Central memory CD8-positive, alpha-beta T cell (primary cell): ENCODE measurements around the gene ELAC1.

Experiments used
- ATAC-seq: fragments of 150-1000 bp; cut with Tn5 transposase; replicated peaks from 2 replicates; pipeline ENCODE4 v1.10.0; 2022; ENCODE audit warnings: mild to moderate bottlenecking, moderate FRiP score, moderate number of reproducible peaks; ENCODE audit not compliant: poor library complexity, severe bottlenecking; ENCODE audit errors: extremely low read depth
- DNase-seq, 2 donors: peaks; one replicate each; pipeline ENCODE4 v3.0.0; 2021; ENCODE audit warnings: low spot score in 2 of 2
- H3K27ac Mint-ChIP-seq: one replicate; pipeline ENCODE4 v1.8.0; 2022; ENCODE audit warnings: low read depth, mild to moderate bottlenecking, moderate library complexity, mixed read lengths
- H3K27me3 Mint-ChIP-seq: one replicate; pipeline ENCODE4 v1.8.0; 2022; ENCODE audit warnings: mixed read lengths
- H3K36me3 Mint-ChIP-seq: one replicate; pipeline ENCODE4 v1.8.0; 2022; ENCODE audit warnings: mild to moderate bottlenecking, moderate library complexity, mixed read lengths; ENCODE audit not compliant: insufficient read depth
- H3K4me1 Mint-ChIP-seq: one replicate; pipeline ENCODE4 v1.8.0; 2022; ENCODE audit warnings: mixed read lengths
- H3K4me3 Mint-ChIP-seq: one replicate; pipeline ENCODE4 v1.8.0; 2022; ENCODE audit warnings: mild to moderate bottlenecking, moderate library complexity, mixed read lengths
- H3K9me3 Mint-ChIP-seq: one replicate; pipeline ENCODE4 v1.8.0; 2022; ENCODE audit warnings: mixed read lengths

The ELAC1 gene

DNA sequence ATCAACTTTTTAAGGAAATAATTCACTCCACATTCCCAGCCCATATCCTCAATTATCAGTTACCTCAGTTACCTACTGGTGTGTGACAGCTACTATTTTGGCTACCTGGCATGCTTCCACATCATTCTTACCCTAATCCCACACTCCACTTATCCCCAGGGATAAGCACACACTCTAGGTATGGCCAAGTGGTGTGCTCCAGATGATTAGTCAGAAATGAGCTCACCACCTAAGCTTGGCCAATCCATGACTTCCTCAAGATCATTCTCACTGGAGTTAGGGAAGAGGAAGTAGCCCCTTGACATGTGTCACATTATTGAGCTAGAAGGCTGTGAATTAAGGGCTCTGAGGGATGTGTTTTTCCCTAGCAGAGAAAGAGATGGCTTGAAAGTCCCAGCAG lies 41.2 kb downstream of the ELAC1 start:
- no peaks in the 10 kb centered on the region for H3K9me3 Mint-ChIP-seq

DNA sequence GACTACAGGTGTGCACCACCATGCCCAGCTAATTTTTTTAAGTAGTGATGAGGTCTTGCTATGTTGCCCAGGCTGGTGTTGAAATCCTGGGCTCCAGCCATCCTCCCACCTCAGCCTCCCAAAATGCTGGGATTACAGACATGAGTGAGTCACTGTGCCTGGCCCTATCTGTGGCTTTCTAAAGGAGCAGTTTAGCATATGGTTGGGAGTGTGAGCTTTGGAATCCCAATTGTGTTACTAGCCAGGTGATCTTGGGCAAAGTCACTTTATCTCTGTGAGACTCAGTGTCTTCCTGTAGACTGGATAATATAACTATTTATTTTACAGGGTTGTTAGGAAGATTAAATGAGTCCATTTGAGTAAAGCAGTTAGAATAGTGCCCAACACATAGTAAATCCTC lies 42.4 kb downstream of the ELAC1 start:
- H3K4me1 Mint-ChIP-seq, result peaks cover 4% of the 10 kb centered on the region

More for the DNA sequence above, 41.2 kb downstream of the ELAC1 start:
- no peaks in the 10 kb centered on the region for H3K27me3 Mint-ChIP-seq
- no peak overlapping the region for H3K27ac Mint-ChIP-seq
- H3K4me3 Mint-ChIP-seq, result no peak overlapping the region
- no peak for DNase-seq
- H3K36me3 Mint-ChIP-seq, result no peaks in the 10 kb centered on the region
- ATAC-seq, result no peak
- H3K4me1 Mint-ChIP-seq, result peaks cover 4% of the 10 kb centered on the region

DNA sequence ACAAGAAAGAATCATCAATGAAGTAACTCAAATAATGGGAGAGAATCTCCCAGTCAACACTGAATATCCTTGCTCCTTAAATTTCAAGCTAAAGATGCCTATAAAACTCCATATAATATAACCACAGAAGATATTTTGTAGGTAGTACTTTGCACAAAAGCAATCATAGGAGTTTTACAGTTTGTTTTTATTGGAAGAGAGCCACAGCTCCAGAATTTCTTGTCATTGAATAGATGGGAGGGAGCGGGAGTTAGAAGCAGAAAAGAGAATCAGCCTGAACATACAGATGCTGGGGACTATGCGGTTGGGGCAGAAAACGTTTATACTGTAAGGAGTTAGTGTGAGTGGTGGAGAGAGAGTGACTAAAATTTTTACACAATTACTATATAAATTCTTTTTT lies 43.9 kb downstream of the ELAC1 start:
- Mint-ChIP-seq H3K9me3 (no peaks in the 10 kb centered on the region), H3K4me3 (no peak overlapping the region), H3K27ac (no peak overlapping the region), H3K36me3 (no peaks in the 10 kb centered on the region), H3K4me1 (peaks cover 4% of the 10 kb centered on the region), H3K27me3 (no peaks in the 10 kb centered on the region)
- DNase-seq (no peak), ATAC-seq (no peak)

More for the DNA sequence above, 42.4 kb downstream of the ELAC1 start:
- Mint-ChIP-seq H3K27me3 (no peaks in the 10 kb centered on the region), H3K27ac (no peak overlapping the region), H3K9me3 (no peaks in the 10 kb centered on the region), H3K36me3 (no peaks in the 10 kb centered on the region), H3K4me3 (no peak overlapping the region)
- DNase-seq (no peak), ATAC-seq (no peak)

DNA sequence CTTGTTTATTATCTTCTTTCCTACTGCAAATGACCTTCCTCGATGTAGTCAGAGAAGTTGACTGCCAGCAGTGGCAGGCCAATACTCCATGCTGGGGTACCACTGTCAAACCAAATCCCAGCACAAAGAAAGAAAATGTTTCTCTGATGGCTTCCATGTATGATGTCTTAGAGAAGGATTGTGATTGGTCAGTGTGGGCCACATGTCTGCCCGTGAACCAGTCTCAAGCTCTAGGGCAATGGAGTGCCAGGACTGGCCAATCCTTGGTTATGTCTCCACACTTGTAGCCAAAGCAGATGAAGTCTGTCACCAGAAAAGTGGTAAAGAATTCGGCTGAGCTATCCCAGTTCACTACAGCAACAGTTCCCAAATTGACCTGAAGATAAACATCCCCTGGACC lies 44.6 kb downstream of the ELAC1 start:
- DNase-seq (no peak), ATAC-seq (no peak)
- H3K36me3 Mint-ChIP-seq, result no peaks in the 10 kb centered on the region
- no peaks in the 10 kb centered on the region for H3K27me3 Mint-ChIP-seq
- no peak overlapping the region for H3K4me3 Mint-ChIP-seq
- H3K4me1 Mint-ChIP-seq, result peaks cover 6% of the 10 kb centered on the region
- H3K9me3 Mint-ChIP-seq, result no peaks in the 10 kb centered on the region
- no peak overlapping the region for H3K27ac Mint-ChIP-seq

DNA sequence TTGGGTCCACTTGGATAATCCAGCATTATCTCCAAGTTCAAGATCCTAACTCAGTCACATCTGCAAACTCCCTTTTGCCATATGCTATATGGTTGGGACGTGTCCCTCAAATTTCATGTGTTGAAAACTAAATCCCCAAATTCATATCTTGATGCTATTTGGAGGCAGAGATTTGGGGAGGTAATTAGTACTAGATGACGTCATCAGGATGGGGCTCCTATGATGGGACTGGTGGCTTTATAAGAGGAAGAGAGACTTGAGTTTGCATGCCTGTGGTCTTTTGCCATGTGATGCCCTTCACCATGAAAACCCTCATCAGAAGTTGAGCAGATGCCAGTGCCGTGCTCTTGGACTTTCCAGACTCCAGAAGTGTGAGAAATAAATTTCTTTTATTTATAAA lies 45.4 kb downstream of the ELAC1 start:
- Mint-ChIP-seq H3K9me3 (no peaks in the 10 kb centered on the region), H3K27ac (no peak overlapping the region), H3K4me1 (peaks cover 9% of the 10 kb centered on the region), H3K4me3 (no peak overlapping the region), H3K27me3 (no peaks in the 10 kb centered on the region), H3K36me3 (no peaks in the 10 kb centered on the region)
- ATAC-seq, result no peak
- DNase-seq, result no peak

DNA sequence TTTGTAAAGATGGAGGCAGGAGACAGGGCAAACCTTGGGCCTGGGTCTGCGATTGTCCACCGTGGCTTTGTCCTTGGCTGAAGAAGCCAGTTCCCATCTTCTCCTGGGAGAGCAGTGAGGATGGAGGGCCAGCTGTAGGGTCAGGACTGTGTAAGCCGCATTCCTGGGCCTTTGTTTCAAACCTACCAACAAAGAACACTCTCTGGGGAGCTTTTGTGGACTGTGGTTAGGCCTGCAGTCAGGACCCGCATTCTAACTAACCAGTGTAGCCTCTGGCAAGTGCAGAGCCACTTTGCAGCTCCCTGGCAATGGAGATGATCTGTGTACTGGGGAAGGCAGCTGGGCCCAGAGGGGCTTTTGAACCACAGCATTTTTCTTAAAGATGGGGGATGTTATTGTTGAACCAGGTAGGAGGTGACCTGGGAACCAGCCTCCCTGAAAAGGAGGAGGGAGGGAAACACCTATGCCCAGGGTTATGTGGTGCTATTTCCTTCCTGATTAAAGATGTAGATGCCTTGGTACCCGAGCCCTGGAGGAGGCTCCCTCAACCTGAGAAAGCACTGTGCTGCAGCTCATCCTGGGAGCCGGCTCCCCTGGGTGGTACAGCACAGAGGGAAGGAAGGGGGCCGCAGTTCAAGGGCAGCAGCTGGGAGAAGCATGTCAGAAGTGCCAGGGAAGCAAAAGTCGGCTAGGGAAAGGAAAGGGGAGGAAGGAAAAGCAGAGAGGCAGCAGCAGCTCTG lies 49.5 kb downstream of the ELAC1 start:
- DNase-seq, result no peak
- H3K9me3 Mint-ChIP-seq, result no peaks in the 10 kb centered on the region
- ATAC-seq, result no peak
- H3K4me3 Mint-ChIP-seq, result no peak overlapping the region
- no peaks in the 10 kb centered on the region for H3K27me3 Mint-ChIP-seq
- no peak overlapping the region for H3K27ac Mint-ChIP-seq
- H3K36me3 Mint-ChIP-seq, result peaks cover 4% of the 10 kb centered on the region
- peaks cover 5% of the 10 kb centered on the region for H3K4me1 Mint-ChIP-seq

DNA sequence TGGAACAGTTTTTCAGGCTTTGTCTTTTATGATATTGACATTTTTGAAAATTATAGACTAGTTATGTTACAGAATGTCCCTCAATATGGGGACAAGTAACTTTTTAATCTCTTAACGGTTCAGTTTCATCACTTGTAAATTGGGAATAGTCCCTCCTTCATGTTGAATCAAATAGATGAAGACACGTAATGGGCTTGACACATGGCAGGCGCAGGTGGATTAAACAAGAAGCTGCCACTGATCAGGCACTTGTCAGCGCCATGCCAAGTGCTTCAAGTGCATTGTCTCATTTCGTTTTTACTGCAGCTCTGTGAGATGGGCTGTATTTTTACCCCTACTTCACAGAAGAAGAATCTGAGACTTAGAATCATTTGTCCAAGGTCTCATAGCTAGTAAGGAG lies 52.7 kb downstream of the ELAC1 start:
- DNase-seq (no peak), ATAC-seq (no peak)
- Mint-ChIP-seq H3K27me3 (no peaks in the 10 kb centered on the region), H3K9me3 (no peaks in the 10 kb centered on the region), H3K27ac (no peak overlapping the region), H3K36me3 (peaks cover 6% of the 10 kb centered on the region), H3K4me3 (no peak overlapping the region), H3K4me1 (peaks cover 11% of the 10 kb centered on the region)

DNA sequence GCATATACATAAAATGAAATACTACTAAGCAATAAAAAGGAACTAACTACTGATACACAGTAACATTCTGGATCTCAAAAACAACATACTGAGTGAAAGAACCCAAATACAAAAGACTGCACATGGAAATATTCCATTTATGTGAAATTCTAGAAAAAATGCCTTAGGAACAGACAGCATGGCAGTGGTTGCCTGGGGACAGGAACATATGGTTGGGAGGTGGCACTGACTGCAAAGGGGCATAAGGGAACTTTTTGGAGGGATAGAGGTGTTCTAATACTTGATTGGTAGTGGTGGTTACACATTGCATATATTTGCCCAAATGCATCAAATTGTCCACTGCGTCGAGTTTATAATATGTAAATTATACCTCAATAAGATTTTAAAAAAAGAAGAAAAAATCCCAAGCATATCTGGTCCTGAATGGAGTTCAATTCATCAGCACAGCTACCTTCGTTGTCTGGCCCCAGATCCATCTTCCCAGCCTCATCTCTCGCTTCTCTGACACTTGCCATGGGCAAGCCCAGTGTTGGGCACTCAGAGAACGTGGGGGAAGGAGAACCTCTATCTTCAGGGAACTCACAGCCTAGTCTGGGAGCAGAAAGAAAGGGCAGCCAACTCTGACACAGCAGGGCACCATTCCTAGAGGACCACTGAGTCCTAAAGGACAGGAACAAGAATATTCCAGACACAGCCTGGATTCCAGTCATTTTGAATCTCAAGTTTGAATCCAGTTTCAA lies 53.6 kb downstream of the ELAC1 start:
- Mint-ChIP-seq H3K27me3 (no peaks in the 10 kb centered on the region), H3K4me3 (no peak overlapping the region)

DNA sequence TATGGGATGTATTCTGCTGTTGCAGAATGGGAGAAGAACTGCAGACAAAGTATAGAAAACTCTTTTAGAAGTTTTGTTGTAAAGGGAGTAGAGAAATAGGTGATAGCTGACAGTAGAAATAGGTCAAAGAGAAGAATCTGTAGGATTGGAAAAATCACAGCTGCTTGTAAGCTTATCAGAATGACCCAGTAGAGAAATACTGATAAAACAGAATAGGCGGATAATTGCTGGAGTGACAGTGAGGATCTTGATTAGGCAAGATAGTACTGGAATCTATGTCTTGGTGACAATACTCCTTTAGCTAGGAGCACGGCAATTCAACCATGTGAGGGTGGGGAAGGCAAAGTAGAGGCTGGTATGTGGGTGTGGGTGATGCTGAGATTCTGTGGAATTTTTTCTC lies 57.7 kb downstream of the ELAC1 start:
- no peak for DNase-seq
- no peaks in the 10 kb centered on the region for H3K27me3 Mint-ChIP-seq
- no peak overlapping the region for H3K4me3 Mint-ChIP-seq

More for the DNA sequence above, 53.6 kb downstream of the ELAC1 start:
- Mint-ChIP-seq H3K27ac (no peak overlapping the region), H3K36me3 (peaks cover 6% of the 10 kb centered on the region), H3K4me1 (peaks cover 11% of the 10 kb centered on the region), H3K9me3 (no peaks in the 10 kb centered on the region)
- DNase-seq (no peak), ATAC-seq (no peak)

DNA sequence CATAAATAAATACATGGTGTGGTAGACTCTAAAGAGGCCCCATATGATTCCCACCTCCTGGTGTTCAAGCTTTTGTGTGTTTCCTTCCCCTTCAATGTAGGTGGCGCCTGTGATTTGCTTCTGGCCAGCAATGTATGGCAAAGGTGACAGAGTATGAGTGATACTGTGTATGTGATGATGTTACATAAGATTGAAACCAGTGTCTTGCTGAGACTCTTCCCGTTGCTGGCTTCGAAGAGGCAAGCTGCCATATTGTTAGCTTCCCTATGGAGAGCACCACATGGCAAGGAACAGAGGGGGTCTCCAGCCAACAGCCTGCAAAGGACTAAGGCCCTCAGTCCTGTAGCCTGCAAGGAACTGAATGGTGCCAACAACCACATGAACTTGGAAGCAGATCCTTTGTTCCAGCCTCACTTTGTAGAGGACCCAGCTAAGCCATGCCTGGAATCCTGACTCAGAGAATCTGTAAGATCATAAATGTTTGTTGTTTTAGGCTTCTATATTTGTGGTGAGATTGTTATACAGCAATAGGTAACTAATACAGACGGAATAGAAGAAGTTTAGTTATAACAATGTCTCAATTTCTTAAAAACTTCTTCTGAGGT lies 60.5 kb downstream of the ELAC1 start:
- Mint-ChIP-seq H3K4me3 (peak overlapping the region; percentile 88), H3K4me1 (peaks cover 42% of the 10 kb centered on the region), H3K27me3 (no peaks in the 10 kb centered on the region), H3K9me3 (no peaks in the 10 kb centered on the region), H3K27ac (peak overlapping the region; percentile 91), H3K36me3 (peaks cover 27% of the 10 kb centered on the region)
- DNase-seq (no peak), ATAC-seq (no peak)

More for the DNA sequence above, 57.7 kb downstream of the ELAC1 start:
- no peaks in the 10 kb centered on the region for H3K9me3 Mint-ChIP-seq
- H3K4me1 Mint-ChIP-seq, result peaks cover 29% of the 10 kb centered on the region
- peaks cover 23% of the 10 kb centered on the region for H3K36me3 Mint-ChIP-seq
- H3K27ac Mint-ChIP-seq, result no peak overlapping the region
- no peak for ATAC-seq

DNA sequence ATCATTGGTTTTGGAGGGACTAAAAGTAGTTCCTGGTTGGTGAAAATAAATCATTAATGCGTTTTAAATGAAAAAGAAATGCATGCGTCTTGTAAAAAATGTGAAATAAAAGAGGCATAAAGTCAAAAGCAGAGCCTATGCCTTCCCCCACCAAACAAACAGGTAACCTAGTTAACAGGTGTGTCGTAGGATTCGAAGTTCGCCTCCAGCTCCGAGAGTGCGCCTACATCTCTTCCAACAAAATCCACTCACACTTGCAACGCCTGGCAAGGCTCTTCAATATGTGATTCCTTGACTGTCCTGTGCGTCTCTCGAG lies 61.5 kb downstream of the ELAC1 start:
- H3K9me3 Mint-ChIP-seq, result no peaks in the 10 kb centered on the region
- H3K36me3 Mint-ChIP-seq, result peaks cover 29% of the 10 kb centered on the region
- no peaks in the 10 kb centered on the region for H3K27me3 Mint-ChIP-seq
- H3K27ac Mint-ChIP-seq, result peak overlapping the region; percentile 91
- DNase-seq (no peak), ATAC-seq (no peak)
- H3K4me3 Mint-ChIP-seq, result peak overlapping the region; percentile 88
- peaks cover 48% of the 10 kb centered on the region for H3K4me1 Mint-ChIP-seq

DNA sequence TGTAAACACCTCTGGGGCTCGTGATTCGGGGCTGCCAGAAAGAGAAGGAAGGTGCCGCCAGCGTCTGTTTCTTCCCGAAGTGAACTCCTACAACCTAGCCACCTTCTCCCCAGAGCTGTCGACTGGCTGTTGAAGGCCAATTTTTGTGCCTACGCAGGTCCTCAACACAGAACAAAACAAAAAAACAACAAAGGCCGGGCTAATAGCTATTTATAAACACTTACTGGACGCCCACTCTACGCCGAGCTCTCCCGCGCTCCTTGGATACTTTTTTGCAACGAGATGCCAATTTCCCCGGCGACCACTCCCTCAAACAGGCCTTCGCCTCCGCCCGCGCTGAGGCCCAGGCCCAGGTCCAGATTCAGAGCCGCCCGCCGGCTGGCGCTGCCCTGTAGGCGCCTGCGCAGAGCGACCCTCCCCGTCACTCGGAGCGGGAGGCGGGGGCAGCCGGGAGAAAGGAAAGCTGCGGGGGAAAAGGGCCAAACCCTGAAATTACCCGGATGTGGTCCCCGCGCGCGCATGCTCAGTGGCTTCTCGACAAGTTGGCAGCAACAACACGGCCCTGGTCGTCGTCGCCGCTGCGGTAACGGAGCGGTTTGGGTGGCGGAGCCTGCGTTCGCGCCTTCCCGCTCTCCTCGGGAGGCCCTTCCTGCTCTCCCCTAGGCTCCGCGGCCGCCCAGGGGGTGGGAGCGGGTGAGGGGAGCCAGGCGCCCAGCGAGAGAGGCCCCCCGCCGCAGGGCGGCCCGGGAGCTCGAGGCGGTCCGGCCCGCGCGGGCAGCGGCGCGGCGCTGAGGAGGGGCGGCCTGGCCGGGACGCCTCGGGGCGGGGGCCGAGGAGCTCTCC lies 62.1 kb downstream of the ELAC1 start, which contains the start of gene SMAD4:
TSS of gene SMAD4 (plus strand) at position 520 of the 843 bp plus-strand sequence. CDS start 16,834 bp downstream, outside the sequence.
- Mint-ChIP-seq H3K9me3 (no peaks in the 10 kb centered on the region), H3K27ac (peak within 1 kb of the TSS; percentile 91), H3K4me3 (peak within 1 kb of the TSS; percentile 99), H3K27me3 (no peaks in the 10 kb centered on the region), H3K4me1 (peaks cover 54% of the 10 kb centered on the region), H3K36me3 (peaks cover 31% of the 10 kb centered on the region)
- DNase-seq (peak; percentile 93 to 97), ATAC-seq (peak; percentile 80)
